ENCODE measurements around the gene MPZL1. TPM values are rescaled to one million over a fixed set of nuclear protein-coding genes. Genes with fewer than 3 reads are reported as not detected.

MPZL1 gene
- total RNA-seq, 2 experiments from 2014 or later, result 1.2 to 1.5 TPM

DNA sequence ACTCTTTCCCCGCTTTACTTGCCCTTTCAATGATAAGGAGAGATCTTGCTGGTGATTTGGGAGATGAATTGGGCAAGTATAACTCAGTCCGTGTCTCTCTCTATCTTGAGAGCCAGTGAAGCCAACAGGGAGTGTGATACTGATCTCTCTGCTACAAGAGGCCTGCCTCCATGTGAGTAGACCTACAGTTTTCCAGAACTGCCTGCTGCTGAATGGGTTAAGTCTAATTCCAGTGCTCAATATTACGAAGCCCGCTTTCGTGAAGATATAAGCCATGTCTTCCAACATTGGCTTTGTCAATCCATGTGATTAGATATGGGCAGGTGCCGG is 99.5 kb downstream of the MPZL1 start:
- H3K27ac ChIP-seq (ENCODE audit: low read depth in 1 of 2, low read length in 2 of 2), result no peak overlapping the region
- ChIA-PET POLR2A (no interaction called here), CTCF (no interaction called here)
- no peak for ATAC-seq (ENCODE audit: poor library complexity)
- peaks cover 22% of the 10 kb centered on the region for H3K27me3 Mint-ChIP-seq
- no peaks in the 10 kb centered on the region for H3K36me3 Mint-ChIP-seq (ENCODE audit: low read depth)
- no peaks in the 10 kb centered on the region for H3K9me3 ChIP-seq (ENCODE audit: control insufficient read depth in 1 of 2, insufficient read depth in 1 of 2, low read length in 2 of 2)
- H3K9me3 Mint-ChIP-seq, result no peaks in the 10 kb centered on the region
- no peak for DNase-seq
- peaks cover 8% of the 10 kb centered on the region for H3K4me1 Mint-ChIP-seq (ENCODE audit: low read depth)
- H3K4me3 Mint-ChIP-seq, result no peak overlapping the region
- H3K27me3 ChIP-seq (ENCODE audit: control insufficient read depth in 1 of 2, insufficient read depth in 2 of 2, low read length in 2 of 2), result peaks cover 0 to 15% of the 10 kb centered on the region in 2 experiments
- TF ChIP-seq CTCF (IDR thresholded peaks at IDR 0.05), result no peak
- intact Hi-C loops (cut with DNase I, micrococcal nuclease), result no loop called here
- H3K36me3 ChIP-seq (ENCODE audit: insufficient read depth, low read length), result no peaks in the 10 kb centered on the region
- H3K27ac Mint-ChIP-seq, result no peak overlapping the region
- peaks cover 11% of the 10 kb centered on the region for H3K4me1 ChIP-seq (ENCODE audit: insufficient read depth, low read length)
- H3K4me3 ChIP-seq (ENCODE audit: low read length), result no peak overlapping the region

DNA sequence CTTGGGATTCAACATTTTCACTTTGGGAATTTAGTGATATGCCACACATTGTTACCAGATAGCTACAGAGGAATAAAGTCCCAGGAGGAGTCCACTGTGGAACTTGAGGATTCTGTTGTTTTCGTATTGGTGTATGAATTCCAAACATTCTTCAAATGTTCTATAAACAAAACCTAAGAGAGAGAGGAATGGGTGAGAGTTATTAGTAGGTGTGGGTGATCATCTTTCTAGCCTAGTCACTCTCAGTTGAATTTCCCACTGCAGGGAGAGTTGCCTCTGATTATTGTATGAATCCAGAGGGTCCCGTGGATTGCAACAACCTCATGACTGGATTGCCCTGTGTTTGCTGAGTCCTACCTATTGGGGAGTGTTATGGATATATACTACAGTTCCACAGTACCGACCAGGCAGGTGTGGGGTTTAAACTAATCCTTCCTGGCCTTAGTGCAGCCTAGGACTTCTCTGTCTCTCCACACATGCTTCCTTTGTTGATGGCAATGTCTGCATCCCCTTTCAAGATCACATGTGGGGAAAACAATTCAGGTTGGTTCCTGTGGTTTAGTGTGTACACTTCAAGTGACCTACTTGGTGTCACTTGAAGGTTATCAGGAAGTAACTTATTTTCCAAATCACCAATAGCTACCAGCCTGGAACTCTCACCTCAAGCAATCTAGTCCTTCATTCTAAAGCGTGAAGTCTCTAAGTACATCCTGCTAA is 100.3 kb downstream of the MPZL1 start:
- Mint-ChIP-seq H3K36me3 (ENCODE audit: low read depth) (no peaks in the 10 kb centered on the region), H3K4me1 (ENCODE audit: low read depth) (peaks cover 8% of the 10 kb centered on the region), H3K27me3 (peaks cover 22% of the 10 kb centered on the region), H3K27ac (no peak overlapping the region), H3K9me3 (no peaks in the 10 kb centered on the region), H3K4me3 (no peak overlapping the region)
- intact Hi-C loops (cut with DNase I, micrococcal nuclease), result no loop called here
- no peaks in the 10 kb centered on the region for H3K9me3 ChIP-seq (ENCODE audit: control insufficient read depth in 1 of 2, insufficient read depth in 1 of 2, low read length in 2 of 2)
- ChIA-PET CTCF (no interaction called here), POLR2A (no interaction called here)
- ATAC-seq (ENCODE audit: poor library complexity) (no peak), DNase-seq (peak in 1 of 14 experiments; percentile 12)
- no peaks in the 10 kb centered on the region for H3K36me3 ChIP-seq (ENCODE audit: insufficient read depth, low read length)
- H3K4me1 ChIP-seq (ENCODE audit: insufficient read depth, low read length), result peaks cover 11% of the 10 kb centered on the region
- H3K27ac ChIP-seq (ENCODE audit: low read depth in 1 of 2, low read length in 2 of 2), result no peak overlapping the region
- H3K27me3 ChIP-seq (ENCODE audit: control insufficient read depth in 1 of 2, insufficient read depth in 2 of 2, low read length in 2 of 2), result peaks cover 0 to 15% of the 10 kb centered on the region in 2 experiments
- TF ChIP-seq CTCF (IDR thresholded peaks at IDR 0.05), result no peak
- H3K4me3 ChIP-seq (ENCODE audit: low read length), result no peak overlapping the region

GRCh38 chr1:167824163-167824794 is 102.5 kb downstream of the MPZL1 start:
- Histone ChIP-seq H3K27me3 (ENCODE audit: control insufficient read depth in 1 of 2, insufficient read depth in 2 of 2, low read length in 2 of 2) (peaks cover 0 to 15% of the 10 kb centered on the region in 2 experiments), H3K36me3 (ENCODE audit: insufficient read depth, low read length) (no peaks in the 10 kb centered on the region), H3K27ac (ENCODE audit: low read depth in 1 of 2, low read length in 2 of 2) (no peak overlapping the region), H3K4me1 (ENCODE audit: insufficient read depth, low read length) (peaks cover 11% of the 10 kb centered on the region), H3K4me3 (ENCODE audit: low read length) (no peak overlapping the region), H3K9me3 (ENCODE audit: control insufficient read depth in 1 of 2, insufficient read depth in 1 of 2, low read length in 2 of 2) (no peaks in the 10 kb centered on the region)
- no peaks in the 10 kb centered on the region for H3K36me3 Mint-ChIP-seq (ENCODE audit: low read depth)
- no peak overlapping the region for H3K27ac Mint-ChIP-seq
- intact Hi-C loops (cut with DNase I, micrococcal nuclease), result no loop called here
- no peak for DNase-seq
- no peak for TF ChIP-seq CTCF (IDR thresholded peaks at IDR 0.05)
- ChIA-PET CTCF (no interaction called here), POLR2A (no interaction called here)
- peaks cover 8% of the 10 kb centered on the region for H3K4me1 Mint-ChIP-seq (ENCODE audit: low read depth)
- no peaks in the 10 kb centered on the region for H3K9me3 Mint-ChIP-seq
- H3K4me3 Mint-ChIP-seq, result no peak overlapping the region
- no peak for ATAC-seq (ENCODE audit: poor library complexity)
- peaks cover 22% of the 10 kb centered on the region for H3K27me3 Mint-ChIP-seq
